Lower leg skin (tissue), 3 donors: ENCODE measurements around the gene SEC24C.

ENCODE experiments used
- POLR2A ChIP-seq, 2 donors: fragments of 450-650 bp; IDR thresholded peaks; one replicate each; pipeline ENCODE4 v1.6.1; 2016 to 2017; ENCODE audit warnings: antibody characterized with exemption in 2 of 2, mild to moderate bottlenecking in 1 of 2, moderate library complexity in 1 of 2
- TF ChIP-seq, protein P1 (sequence below), 3 donors: fragments of 450-650 bp; IDR thresholded peaks; one replicate each; pipeline ENCODE4 v1.5.1; 2016; ENCODE audit warnings: antibody characterized with exemption in 3 of 3, mild to moderate bottlenecking in 3 of 3, moderate library complexity in 2 of 3

DNA sequence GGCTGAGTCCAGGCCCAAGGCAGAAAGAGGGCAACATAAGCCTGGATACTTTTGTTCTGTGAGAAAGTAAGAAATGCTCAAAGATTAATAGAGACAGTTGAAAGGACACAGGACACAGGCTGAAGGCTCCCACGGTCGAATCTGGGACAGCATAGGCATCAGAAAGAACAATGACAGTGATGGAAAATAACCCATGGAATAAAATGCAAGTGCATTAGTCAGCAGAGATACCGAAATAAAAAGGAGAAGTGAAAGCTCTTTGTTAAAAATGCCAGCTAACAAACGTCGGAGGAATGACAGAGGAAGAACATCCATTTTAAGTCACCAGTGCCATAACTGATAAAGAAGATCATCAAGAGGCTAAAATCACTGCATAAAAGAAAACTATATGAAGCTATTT, 26.6 kb upstream of the SEC24C start:
- TF ChIP-seq, protein P1, sequence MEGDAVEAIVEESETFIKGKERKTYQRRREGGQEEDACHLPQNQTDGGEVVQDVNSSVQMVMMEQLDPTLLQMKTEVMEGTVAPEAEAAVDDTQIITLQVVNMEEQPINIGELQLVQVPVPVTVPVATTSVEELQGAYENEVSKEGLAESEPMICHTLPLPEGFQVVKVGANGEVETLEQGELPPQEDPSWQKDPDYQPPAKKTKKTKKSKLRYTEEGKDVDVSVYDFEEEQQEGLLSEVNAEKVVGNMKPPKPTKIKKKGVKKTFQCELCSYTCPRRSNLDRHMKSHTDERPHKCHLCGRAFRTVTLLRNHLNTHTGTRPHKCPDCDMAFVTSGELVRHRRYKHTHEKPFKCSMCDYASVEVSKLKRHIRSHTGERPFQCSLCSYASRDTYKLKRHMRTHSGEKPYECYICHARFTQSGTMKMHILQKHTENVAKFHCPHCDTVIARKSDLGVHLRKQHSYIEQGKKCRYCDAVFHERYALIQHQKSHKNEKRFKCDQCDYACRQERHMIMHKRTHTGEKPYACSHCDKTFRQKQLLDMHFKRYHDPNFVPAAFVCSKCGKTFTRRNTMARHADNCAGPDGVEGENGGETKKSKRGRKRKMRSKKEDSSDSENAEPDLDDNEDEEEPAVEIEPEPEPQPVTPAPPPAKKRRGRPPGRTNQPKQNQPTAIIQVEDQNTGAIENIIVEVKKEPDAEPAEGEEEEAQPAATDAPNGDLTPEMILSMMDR (IDR thresholded peaks at IDR 0.05), result no peak
- TF ChIP-seq POLR2A (IDR thresholded peaks at IDR 0.05), result no peak
